Ovary (tissue), 9 donors: ENCODE results near the gene EFCC1. TPM values are rescaled to one million over a fixed set of nuclear protein-coding genes. Genes with fewer than 3 reads are reported as not detected.
A peak's percentile ranks its signal among the peaks of the same experiment; 100 is the strongest.

Experiments used
- DNase-seq, 5 donors: peaks; one replicate each; pipeline ENCODE4 v3.0.0-alpha.2; 2019 to 2020
- H3K27ac ChIP-seq, 2 donors: fragments of 200-600 bp; one replicate each; pipeline versions ENCODE4 v1.5.1 to v1.8.0; 2019 to 2022
- H3K27me3 ChIP-seq: fragments of 200-600 bp; one replicate; pipeline ENCODE4 v1.8.0; 2022
- H3K36me3 ChIP-seq: fragments of 200-600 bp; sonication (generic); one replicate; pipeline ENCODE4 v1.5.1; 2019
- H3K4me1 ChIP-seq: one replicate; pipeline ENCODE4 v1.8.1; 2013; ENCODE audit warnings: mild to moderate bottlenecking, moderate library complexity; ENCODE audit not compliant: insufficient read depth
- H3K4me3 ChIP-seq: fragments of 200-600 bp; sonication (generic); one replicate; pipeline ENCODE4 v1.5.1; 2017
- H3K9me3 ChIP-seq, 2 donors: fragments of 200-600 bp in 1 of 2; sonication (generic) in 1 of 2; one replicate each; pipeline versions ENCODE4 v1.5.1 to v1.8.1; 2013 to 2019; ENCODE audit warnings: mild to moderate bottlenecking in 1 of 2, moderate library complexity in 1 of 2
- CTCF ChIP-seq, 3 donors: fragments of 450-650 bp in 2 of 3; fragments of 200-600 bp in 1 of 3; IDR thresholded peaks; one replicate each; pipeline versions ENCODE4 v1.5.1 to v1.8.0; 2016 to 2022; ENCODE audit warnings: antibody characterized with exemption in 3 of 3, mild to moderate bottlenecking in 1 of 3
- EP300 ChIP-seq: sonication (generic); formaldehyde crosslinking; IDR thresholded peaks from one replicate; pipeline ENCODE4 v1.6.1; 2017; ENCODE audit warnings: antibody characterized with exemption
- POLR2A ChIP-seq: fragments of 450-650 bp; IDR thresholded peaks from one replicate; pipeline ENCODE4 v1.6.1; 2017; ENCODE audit warnings: antibody characterized with exemption, mild to moderate bottlenecking, moderate library complexity
- WGBS, 3 donors: extraction: QIAGEN DNeasy Blood & Tissue Kit in 1 of 3; methylation state at CpG; one replicate each; pipeline versions ENCODE4 v1.1.5 to v1.1.7; 2013 to 2017; 5-methylcytosine and 5-hydroxymethylcytosine counted together
- intact Hi-C, 4 donors: fragments of 100-400 bp; cut with DNase I; formaldehyde crosslinking; loops; one replicate each; pipeline versions ENCODE4 v1.11.0 to v1.15.1; 2022 to 2023
- polyA plus RNA-seq, 2 donors: library from polyadenylated mRNA; stranded (reverse); fragments of 200-250 nt in 1 of 2; fragments of 350-450 nt in 1 of 2; fragmentation: Illumina TruSeq in 1 of 2; extraction: RNeasy Lipid Tissue Mini Kit (QIAGEN cat#74804) in 1 of 2; gene quantifications; one replicate each; pipeline ENCODE4 v1.2.3, GENCODE V29; 2013 to 2014
- total RNA-seq, 7 donors: library from RNA; depleted of rRNA in 2 of 7; stranded (reverse); fragments of >200 nt in 2 of 7; fragmentation: NEBNext Ultra II Directional in 3 of 7; extraction: Animal tissue kit (Norgen Biotek cat#: 25700) in 3 of 7; gene quantifications; one replicate each; pipeline versions ENCODE4 v1.1.0 to v1.2.4, GENCODE V29; 2016 to 2023
- donor health status: DM: no; HTN: no; CAD: no; lungs with moderate emphysema.
- donor health status: DM: no; HTN: no; CAD: no.
- donor health status: Bipolar disorder and iron deficiency.
- donor health status: DM: yes; HTN: yes; CAD: no.
- donor health status: DM: no; HTN: no; CAD: no.
- donor health status: DM: yes; HTN: yes; CAD: no.

EFCC1 gene
- total and polyA plus RNA-seq, 9 donors: 3.7 to 15.5 (median 7.8) TPM

DNA sequence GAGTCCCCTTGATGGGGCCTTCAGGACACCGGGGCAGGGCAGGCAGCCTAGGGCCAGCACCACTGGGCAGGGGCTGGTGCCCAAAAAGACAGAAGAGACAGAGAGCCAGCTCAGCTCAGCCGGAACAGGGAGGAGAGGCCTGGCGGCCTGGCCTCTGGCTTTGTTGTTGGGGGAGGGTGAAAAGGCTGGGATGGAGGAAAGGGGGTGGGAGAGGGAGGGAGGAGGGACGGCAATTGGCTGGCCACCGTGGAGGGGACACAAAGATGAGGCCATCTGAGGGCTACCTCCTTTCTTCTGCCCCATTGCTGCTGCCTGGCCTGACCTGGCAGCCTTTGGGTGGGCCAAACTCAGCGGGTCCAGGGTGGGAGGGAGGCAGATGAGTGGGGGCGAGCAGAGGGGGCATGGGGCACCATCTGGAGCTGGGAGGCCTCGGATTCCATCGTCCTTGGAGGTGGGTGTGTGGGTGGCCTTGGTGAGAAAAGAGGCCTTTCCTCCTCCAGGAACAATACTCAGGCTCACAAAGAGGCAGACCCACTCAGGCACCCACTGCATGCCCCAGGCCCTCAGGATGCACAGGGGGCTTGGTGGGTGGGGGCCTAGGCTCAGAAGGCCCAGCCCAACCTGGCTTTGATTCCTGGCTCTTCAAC is 9.3 kb downstream of the EFCC1 start:
- WGBS, 3 donors: 11 to 38% (median 22%) methylated on average over 9 of the region's 9 CpGs
- no peak overlapping the region for H3K4me3 ChIP-seq
- intact Hi-C loops: no loop called here
- peaks cover 28% of the 10 kb centered on the region for H3K4me1 ChIP-seq
- H3K27ac ChIP-seq: no peak overlapping the region
- H3K9me3 ChIP-seq: no peaks in the 10 kb centered on the region
- H3K27me3 ChIP-seq: no peaks in the 10 kb centered on the region
- DNase-seq: peak in 1 of 5 donors; percentile 33
- TF ChIP-seq POLR2A (no peak), EP300 (no peak), CTCF (IDR thresholded peaks at IDR 0.05) (no peak)
- no peaks in the 10 kb centered on the region for H3K36me3 ChIP-seq

DNA sequence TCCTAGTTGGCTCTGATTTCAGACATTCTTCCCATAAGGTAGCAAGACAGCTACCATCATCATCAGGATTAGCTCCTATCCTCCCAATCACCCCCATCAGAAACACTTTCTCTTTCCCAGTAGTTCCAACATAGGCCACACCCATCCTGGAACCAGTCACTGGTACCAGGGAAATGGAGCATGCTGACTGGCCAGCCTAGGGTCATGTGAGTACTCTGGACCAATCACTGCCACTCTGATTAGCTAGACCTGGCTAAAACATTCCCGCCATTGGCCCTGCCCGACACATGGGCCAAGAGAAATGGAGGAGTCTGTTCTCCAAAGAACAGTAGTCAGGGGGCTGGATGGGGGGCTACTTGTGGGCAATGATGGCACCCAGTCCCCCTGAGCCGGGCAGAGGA is 12.4 kb downstream of the EFCC1 start:
- no peaks in the 10 kb centered on the region for H3K27me3 ChIP-seq
- 93 to 100% (median 95%) methylated on average over 3 of the region's 3 CpGs for WGBS, 3 donors
- H3K4me1 ChIP-seq: peaks cover 23% of the 10 kb centered on the region
- no peak overlapping the region for H3K27ac ChIP-seq
- DNase-seq: no peak
- no peaks in the 10 kb centered on the region for H3K36me3 ChIP-seq
- intact Hi-C loops: no loop called here
- no peak overlapping the region for H3K4me3 ChIP-seq
- TF ChIP-seq EP300 (no peak), POLR2A (no peak), CTCF (IDR thresholded peaks at IDR 0.05) (no peak)
- H3K9me3 ChIP-seq: no peaks in the 10 kb centered on the region

GRCh38 chr3:129014148-129014547 is 13.0 kb downstream of the EFCC1 start:
- DNase-seq: no peak
- WGBS, 3 donors: 73 to 84% (median 79%) methylated on average over 13 of the region's 13 CpGs
- Histone ChIP-seq H3K27ac (no peak overlapping the region), H3K9me3 (no peaks in the 10 kb centered on the region), H3K36me3 (no peaks in the 10 kb centered on the region), H3K4me1 (peaks cover 22% of the 10 kb centered on the region), H3K27me3 (no peaks in the 10 kb centered on the region), H3K4me3 (no peak overlapping the region)
- intact Hi-C loops: no loop called here
- TF ChIP-seq EP300 (no peak), POLR2A (no peak), CTCF (IDR thresholded peaks at IDR 0.05) (no peak)

- Histone ChIP-seq H3K27ac (no peak overlapping the region), H3K36me3 (no peaks in the 10 kb centered on the region), H3K4me3 (no peak overlapping the region), H3K9me3 (no peaks in the 10 kb centered on the region), H3K27me3 (no peaks in the 10 kb centered on the region), H3K4me1 (peaks cover 16% of the 10 kb centered on the region)
- WGBS, 3 donors: 91 to 94% (median 92%) methylated on average over 9 of the region's 9 CpGs
- no peak for DNase-seq
- no peak for TF ChIP-seq EP300
- intact Hi-C loops: no loop called here
These were observed 13.8 kb downstream of the EFCC1 start for GRCh38 chr3:129014793-129015345.

- H3K27ac ChIP-seq: no peak overlapping the region
- intact Hi-C loops: no loop called here
- peaks cover 10% of the 10 kb centered on the region for H3K4me1 ChIP-seq
- no peak for TF ChIP-seq CTCF (IDR thresholded peaks at IDR 0.05)
- no peak for TF ChIP-seq EP300
- TF ChIP-seq POLR2A: no peak
- H3K27me3 ChIP-seq: no peaks in the 10 kb centered on the region
- no peaks in the 10 kb centered on the region for H3K9me3 ChIP-seq
- DNase-seq: peak in 1 of 5 donors; percentile 47
- no peaks in the 10 kb centered on the region for H3K36me3 ChIP-seq
- H3K4me3 ChIP-seq: no peak overlapping the region
- WGBS, 3 donors: 76 to 86% (median 84%) methylated on average over 19 of the region's 19 CpGs
These were observed 14.4 kb downstream of the EFCC1 start for GRCh38 chr3:129015388-129016105.
